Ectodermal cell (in vitro differentiated cells): ENCODE data around the gene CLDN24.

Experiments
- H3K27ac ChIP-seq: 2 replicates; pipeline ENCODE4 v1.7.0; 2013; ENCODE audit warnings: mild to moderate bottlenecking, low read depth, low read length; ENCODE audit not compliant: insufficient read depth, poor library complexity, severe bottlenecking
- H3K27me3 ChIP-seq: 2 replicates; pipeline ENCODE4 v1.7.0; 2013; ENCODE audit warnings: mild to moderate bottlenecking, low read length; ENCODE audit not compliant: insufficient read depth, control insufficient read depth, poor library complexity, severe bottlenecking
- H3K36me3 ChIP-seq: one replicate; pipeline ENCODE4 v1.7.0; 2013; ENCODE audit warnings: low read length; ENCODE audit not compliant: control insufficient read depth, insufficient read depth
- H3K4me1 ChIP-seq: one replicate; pipeline ENCODE4 v1.7.0; 2013; ENCODE audit warnings: low read length; ENCODE audit not compliant: control insufficient read depth, insufficient read depth
- H3K4me3 ChIP-seq: 2 replicates; pipeline ENCODE4 v1.7.0; 2013; ENCODE audit warnings: low read depth, low read length, control low read depth; ENCODE audit not compliant: insufficient read depth
- H3K9me3 ChIP-seq: 2 replicates; pipeline ENCODE4 v1.7.0; 2013; ENCODE audit warnings: mild to moderate bottlenecking, low read length, moderate library complexity; ENCODE audit not compliant: control insufficient read depth
- WGBS, 2 experiments: methylation state at CpG; one replicate each; pipeline ENCODE4 v1.1.7; 2013; ENCODE audit warnings: missing lambda C conversion rate in 2 of 2; 5-methylcytosine and 5-hydroxymethylcytosine counted together

Gene CLDN24

GRCh38 chr4:183356931-183357675 lies 34.9 kb upstream of the CLDN24 start:
- H3K4me3 ChIP-seq: no peak overlapping the region
- no peaks in the 10 kb centered on the region for H3K36me3 ChIP-seq
- H3K27ac ChIP-seq: no peak overlapping the region
- 94% methylated on average over 20 of the region's 20 CpGs for WGBS, 2 experiments
- no peaks in the 10 kb centered on the region for H3K4me1 ChIP-seq
- no peaks in the 10 kb centered on the region for H3K27me3 ChIP-seq
- no peaks in the 10 kb centered on the region for H3K9me3 ChIP-seq

DNA sequence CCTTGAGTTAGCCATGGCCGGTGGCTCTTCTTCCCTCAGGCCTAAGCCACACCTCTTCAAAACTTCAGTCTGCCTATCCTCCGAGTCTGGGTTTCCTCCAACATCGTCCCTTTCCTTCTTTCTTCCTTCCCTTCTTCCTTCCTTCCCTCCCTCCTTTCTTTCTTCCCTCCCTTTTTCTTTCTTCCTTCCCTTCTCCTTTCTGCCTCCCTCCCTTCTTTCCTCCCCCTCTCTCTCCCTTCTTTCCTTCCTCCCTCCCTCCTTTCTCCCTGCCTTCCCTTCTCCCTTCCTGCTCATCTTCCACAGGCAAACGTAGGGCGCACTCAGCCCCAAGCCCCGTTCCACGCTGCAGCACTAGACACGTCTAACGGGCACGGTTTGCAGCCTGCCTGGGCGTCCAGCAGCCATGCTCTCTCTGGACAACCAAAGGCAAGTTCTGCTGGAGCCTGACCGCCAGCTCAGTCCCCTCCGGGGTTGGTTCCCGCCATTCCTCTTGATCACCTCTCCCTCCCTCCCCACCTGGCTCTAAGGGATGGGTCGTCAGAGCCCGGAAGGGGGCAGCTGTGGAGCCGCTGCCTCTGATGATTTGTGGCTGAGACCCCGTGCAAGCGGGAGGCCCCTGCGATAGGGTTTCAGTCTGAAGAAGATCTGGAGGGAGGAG lies 34.1 kb upstream of the CLDN24 start:
- Histone ChIP-seq H3K4me1 (no peaks in the 10 kb centered on the region), H3K4me3 (no peak overlapping the region), H3K9me3 (no peaks in the 10 kb centered on the region), H3K36me3 (no peaks in the 10 kb centered on the region), H3K27me3 (no peaks in the 10 kb centered on the region), H3K27ac (no peak overlapping the region)
- 88 to 92% methylated on average over 20 of the region's 20 CpGs for WGBS, 2 experiments

DNA sequence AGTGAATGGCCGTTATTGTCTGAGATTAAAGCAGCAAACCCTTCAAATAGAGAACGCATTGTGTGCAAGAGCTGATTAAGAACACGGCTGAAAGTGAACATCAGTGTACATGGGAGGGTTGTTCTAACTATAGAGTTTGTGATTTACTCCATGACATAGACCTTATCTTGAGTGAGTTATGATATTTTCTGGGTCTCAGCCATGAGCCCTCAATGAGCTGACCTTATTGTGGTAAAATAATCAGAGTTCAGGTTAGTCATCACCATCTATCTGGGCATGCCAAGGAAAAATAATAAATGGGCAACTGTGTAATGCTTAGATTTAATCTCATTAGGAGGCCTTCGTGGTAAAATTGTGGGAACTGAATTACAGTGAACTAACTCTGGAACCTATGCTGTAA lies 33.2 kb upstream of the CLDN24 start:
- no peak overlapping the region for H3K4me3 ChIP-seq
- no peaks in the 10 kb centered on the region for H3K36me3 ChIP-seq
- H3K9me3 ChIP-seq: no peaks in the 10 kb centered on the region
- 93 to 97% methylated on average over 4 of the region's 4 CpGs for WGBS, 2 experiments
- H3K27me3 ChIP-seq: no peaks in the 10 kb centered on the region
- no peak overlapping the region for H3K27ac ChIP-seq
- H3K4me1 ChIP-seq: no peaks in the 10 kb centered on the region

DNA sequence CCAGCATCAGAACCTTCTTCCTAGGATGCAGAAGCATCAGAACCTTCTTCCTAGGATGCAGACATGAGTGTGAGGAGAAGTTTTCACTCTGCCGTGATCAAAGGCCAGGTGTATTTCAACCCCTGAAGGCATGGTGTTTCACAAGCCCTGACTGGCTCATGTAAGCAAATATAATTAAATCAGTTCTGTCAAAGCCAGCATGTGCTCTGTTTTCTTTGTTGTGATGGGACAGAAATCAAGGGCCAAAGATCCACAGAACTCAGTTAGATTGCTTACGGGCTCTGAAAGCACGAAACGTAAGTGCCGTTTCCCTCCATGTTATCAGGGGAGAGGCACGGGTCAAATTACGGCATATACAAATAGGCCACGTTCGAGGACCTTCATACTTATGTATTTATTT lies 32.0 kb upstream of the CLDN24 start:
- H3K27me3 ChIP-seq: no peaks in the 10 kb centered on the region
- no peak overlapping the region for H3K4me3 ChIP-seq
- H3K9me3 ChIP-seq: no peaks in the 10 kb centered on the region
- WGBS, 2 experiments: 84 to 88% methylated on average over 9 of the region's 9 CpGs
- no peaks in the 10 kb centered on the region for H3K36me3 ChIP-seq
- H3K27ac ChIP-seq: no peak overlapping the region
- H3K4me1 ChIP-seq: no peaks in the 10 kb centered on the region

GRCh38 chr4:183353557-183353956 lies 31.3 kb upstream of the CLDN24 start:
- H3K9me3 ChIP-seq: no peaks in the 10 kb centered on the region
- H3K27ac ChIP-seq: no peak overlapping the region
- no peaks in the 10 kb centered on the region for H3K4me1 ChIP-seq
- no peaks in the 10 kb centered on the region for H3K27me3 ChIP-seq
- WGBS, 2 experiments: 87 to 94% methylated on average over 8 of the region's 8 CpGs
- no peak overlapping the region for H3K4me3 ChIP-seq
- no peaks in the 10 kb centered on the region for H3K36me3 ChIP-seq

GRCh38 chr4:183352546-183352945 lies 30.3 kb upstream of the CLDN24 start:
- WGBS, 2 experiments: 94 to 95% methylated on average over 3 to 5 of the region's 5 CpGs
- no peak overlapping the region for H3K27ac ChIP-seq
- H3K4me1 ChIP-seq: no peaks in the 10 kb centered on the region
- no peaks in the 10 kb centered on the region for H3K36me3 ChIP-seq
- H3K4me3 ChIP-seq: no peak overlapping the region
- H3K9me3 ChIP-seq: no peaks in the 10 kb centered on the region
- no peaks in the 10 kb centered on the region for H3K27me3 ChIP-seq

DNA sequence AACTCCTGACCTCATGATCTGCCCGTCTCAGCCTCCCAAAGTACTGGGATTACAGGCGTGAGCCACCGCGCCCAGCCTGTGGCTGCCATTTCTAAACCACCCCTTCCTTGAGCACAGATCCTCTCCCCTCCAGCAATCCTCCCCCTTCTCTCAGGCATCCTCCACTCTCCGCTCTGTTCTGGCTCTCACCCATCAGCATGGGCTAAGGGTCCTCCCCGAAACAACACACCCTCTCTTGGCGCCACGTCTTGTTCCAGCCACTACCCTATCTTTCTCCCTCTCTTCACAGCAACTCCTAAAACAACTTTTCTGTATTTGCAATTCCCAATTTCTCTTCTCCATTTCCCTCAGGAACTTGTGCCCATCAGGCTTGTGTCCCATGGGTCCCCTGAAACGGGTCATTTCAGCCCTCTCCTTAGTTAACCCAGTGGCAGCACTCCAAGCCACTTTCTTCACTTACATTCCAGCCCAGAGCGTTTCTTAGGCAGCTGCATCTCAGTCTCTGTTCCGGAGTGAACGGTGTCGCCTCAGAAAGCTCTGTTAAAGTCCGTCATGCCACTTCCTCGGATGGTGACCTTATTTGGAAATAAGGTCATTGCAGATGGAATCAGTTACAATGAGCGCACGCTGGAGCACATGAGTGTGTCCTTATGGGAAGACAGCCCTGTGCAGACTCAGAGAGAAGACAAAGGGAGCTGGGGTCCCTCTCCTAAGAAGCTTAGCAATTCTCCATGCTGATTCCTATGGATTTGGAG lies 28.3 kb upstream of the CLDN24 start:
- H3K4me1 ChIP-seq: no peaks in the 10 kb centered on the region
- H3K9me3 ChIP-seq: no peaks in the 10 kb centered on the region
- H3K4me3 ChIP-seq: no peak overlapping the region
- no peaks in the 10 kb centered on the region for H3K27me3 ChIP-seq
- H3K27ac ChIP-seq: no peak overlapping the region
- WGBS, 2 experiments: 94 to 97% methylated on average over 17 of the region's 17 CpGs
- no peaks in the 10 kb centered on the region for H3K36me3 ChIP-seq

GRCh38 chr4:183349673-183350072 lies 27.4 kb upstream of the CLDN24 start:
- Histone ChIP-seq H3K27ac (no peak overlapping the region), H3K4me1 (no peaks in the 10 kb centered on the region), H3K9me3 (no peaks in the 10 kb centered on the region), H3K27me3 (no peaks in the 10 kb centered on the region), H3K36me3 (no peaks in the 10 kb centered on the region), H3K4me3 (no peak overlapping the region)
- WGBS, 2 experiments: 95% methylated on average over 9 of the region's 9 CpGs

DNA sequence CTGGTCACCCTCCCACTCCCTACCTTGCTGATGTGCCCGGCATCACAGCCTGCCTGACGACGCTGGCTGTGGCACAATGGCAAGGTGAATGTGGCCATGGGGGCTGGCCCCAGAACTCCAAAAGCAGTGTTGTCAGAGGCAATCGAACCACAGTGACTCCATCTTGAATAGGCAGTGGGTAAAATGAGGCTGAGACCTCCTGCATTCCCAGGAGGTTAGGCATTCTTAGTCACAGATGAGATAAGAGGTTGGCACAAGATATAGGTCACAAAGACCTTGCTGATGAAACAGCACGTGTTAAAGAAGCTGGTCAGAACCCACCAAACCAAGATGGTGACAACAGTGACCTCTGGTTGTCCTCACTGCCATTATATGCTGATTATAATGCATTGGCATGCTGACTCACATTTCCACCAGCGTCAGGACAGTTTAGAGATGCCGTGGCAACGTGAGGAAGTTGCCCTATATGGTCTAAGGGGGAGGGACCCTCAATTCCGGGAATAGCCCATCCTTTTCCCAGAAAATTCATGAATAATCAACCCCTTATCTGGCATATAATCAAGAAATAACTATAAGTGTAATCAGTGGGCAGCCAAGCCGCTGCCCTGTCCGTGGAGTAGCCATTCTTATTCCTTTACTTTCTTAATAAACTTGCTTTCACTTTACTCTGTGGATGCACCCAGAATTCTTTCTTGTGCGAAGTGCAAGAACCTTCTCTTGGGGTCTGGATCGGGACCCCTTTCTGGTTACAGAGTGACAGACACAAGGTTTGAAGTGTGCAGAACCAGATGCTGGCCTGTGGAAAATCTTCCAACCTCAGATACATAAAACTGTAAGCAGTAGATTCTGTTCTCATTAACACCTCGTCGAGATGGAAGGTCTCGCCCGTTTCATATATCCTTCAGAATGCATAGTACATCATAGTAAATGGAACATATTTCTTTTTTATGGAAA lies 26.8 kb upstream of the CLDN24 start:
- H3K27me3 ChIP-seq: no peaks in the 10 kb centered on the region
- WGBS, 2 experiments: 89 to 95% methylated on average over 15 to 16 of the region's 17 CpGs
- no peaks in the 10 kb centered on the region for H3K4me1 ChIP-seq
- H3K9me3 ChIP-seq: no peaks in the 10 kb centered on the region
- H3K27ac ChIP-seq: no peak overlapping the region
- H3K4me3 ChIP-seq: no peak overlapping the region
- H3K36me3 ChIP-seq: no peaks in the 10 kb centered on the region
